ENCODE data around the gene C17orf50.

GRCh38 chr17:35730400-35731005, 30.2 kb upstream of the C17orf50 start:
- no peak for TF ChIP-seq CTCF (conservative IDR thresholded peaks at IDR 0.05 in 1 of 2, IDR thresholded peaks at IDR 0.05 in 1 of 2; ENCODE audit: extremely low read depth in 1 of 2, insufficient read depth in 1 of 2, low read depth in 1 of 2, low read length in 2 of 2)
- TF ChIP-seq EZH2 (IDR thresholded peaks at IDR 0.05; ENCODE audit: borderline replicate concordance, low read length), result no peak
